Sigmoid colon (tissue), 4 donors: ENCODE data around the gene TRIM63.

Experiments
- CTCF ChIP-seq, 4 experiments: fragments of 450-650 bp in 3 of 4; fragments of 200-600 bp in 1 of 4; IDR thresholded peaks; one replicate each; pipeline ENCODE4 v1.5.1; 2016 to 2019; ENCODE audit warnings: antibody characterized with exemption in 4 of 4, mild to moderate bottlenecking in 3 of 4, moderate library complexity in 2 of 4
- EP300 ChIP-seq, 4 donors: sonication (generic); formaldehyde crosslinking; IDR thresholded peaks; one replicate each; pipeline ENCODE4 v1.6.1; 2017; ENCODE audit warnings: antibody characterized with exemption in 4 of 4
- POLR2A ChIP-seq, 2 donors: fragments of 450-650 bp; IDR thresholded peaks; one replicate each; pipeline ENCODE4 v1.6.1; 2016; ENCODE audit warnings: antibody characterized with exemption in 2 of 2, mild to moderate bottlenecking in 2 of 2, moderate library complexity in 2 of 2

DNA sequence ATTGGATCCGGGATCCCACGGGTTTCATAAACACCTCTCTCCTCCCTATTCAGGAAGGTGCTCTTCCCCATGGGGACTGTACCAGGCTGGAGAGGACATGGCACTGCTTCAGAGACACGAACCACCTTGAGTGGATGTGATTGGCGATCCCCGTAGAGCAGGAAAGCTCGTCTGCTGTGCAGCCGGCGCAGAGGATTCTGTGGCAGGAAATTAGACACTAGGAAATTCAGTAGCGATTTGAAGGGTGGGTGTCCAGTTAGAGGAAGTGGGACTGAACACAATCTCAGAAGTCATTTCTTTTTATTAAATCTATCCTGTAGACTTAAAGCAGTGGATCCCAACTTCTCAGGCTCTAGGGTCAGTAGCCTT lies 45.0 kb upstream of the TRIM63 start:
- TF ChIP-seq CTCF (IDR thresholded peaks at IDR 0.05) (no peak), POLR2A (IDR thresholded peaks at IDR 0.05) (no peak), EP300 (IDR thresholded peaks at IDR 0.05) (no peak)
